PC-3 (cell line): Measurements from ENCODE around the gene GZMB.

Experiments used
- CTCF ChIP-seq: fragments of 300-600 bp; sonication (generic); conservative IDR thresholded peaks from 2 replicates; pipeline ENCODE4 v1.5.1; 2017; ENCODE audit warnings: antibody characterized with exemption, low read depth, mild to moderate bottlenecking, low read length
- EZH2 ChIP-seq: fragments of 300-600 bp; sonication (generic); IDR thresholded peaks from one replicate; pipeline ENCODE4 v1.6.1; 2017; ENCODE audit warnings: antibody characterized with exemption, mild to moderate bottlenecking, low read length; ENCODE audit not compliant: unreplicated experiment

GRCh38 chr14:24634158-24634557 is at the start of gene GZMB:
- TF ChIP-seq CTCF: no peak
- no peak for TF ChIP-seq EZH2
